SK-N-DZ (cell line): ENCODE data around the gene KDM4B.
"Not testable (repeated sequence)": the region's sequence is repeated elsewhere in the genome, so short reads cannot be mapped to it uniquely, and the experiment has no call there.

Experiments used
- DNase-seq: peaks from one replicate; pipeline ENCODE4 v3.0.0-alpha.2; 2015; ENCODE audit warnings: low spot score

Gene KDM4B

GRCh38 chr19:4967738-4968461 lies 1.0 kb upstream of the KDM4B start:
- DNase-seq, result no peak

GRCh38 chr19:4969292-4969771 lies 419 bp downstream of the KDM4B start:
- DNase-seq, result no peak

GRCh38 chr19:4969772-4970531 lies 1.0 kb downstream of the KDM4B start:
- DNase-seq, result no peak

GRCh38 chr19:4970558-4971423 lies 1.9 kb downstream of the KDM4B start:
- DNase-seq, result no peak

- no peak for DNase-seq
Observed at GRCh38 chr19:4971424-4971793, 2.5 kb downstream of the KDM4B start.

- no peak for DNase-seq
Observed at GRCh38 chr19:4971816-4972495, 3.0 kb downstream of the KDM4B start.

GRCh38 chr19:4972509-4973230 lies 3.8 kb downstream of the KDM4B start:
- DNase-seq, result no peak

- DNase-seq, result no peak
Observed at GRCh38 chr19:4974880-4975469, 6.1 kb downstream of the KDM4B start.

GRCh38 chr19:4975601-4976000 lies 6.7 kb downstream of the KDM4B start:
- DNase-seq, result not testable (repeated sequence)

GRCh38 chr19:4976401-4977298 lies 7.7 kb downstream of the KDM4B start:
- DNase-seq, result no peak

GRCh38 chr19:4977299-4978174 lies 8.6 kb downstream of the KDM4B start:
- DNase-seq, result no peak

GRCh38 chr19:4979211-4979807 lies 10.4 kb downstream of the KDM4B start:
- no peak for DNase-seq

GRCh38 chr19:4980067-4980466 lies 11.2 kb downstream of the KDM4B start:
- DNase-seq, result no peak

GRCh38 chr19:4980838-4981680 lies 12.1 kb downstream of the KDM4B start:
- no peak for DNase-seq

GRCh38 chr19:4981681-4981958 lies 12.7 kb downstream of the KDM4B start:
- DNase-seq, result no peak

- DNase-seq, result no peak
Observed at GRCh38 chr19:4983346-4984105, 14.6 kb downstream of the KDM4B start.

GRCh38 chr19:4984106-4984380 lies 15.1 kb downstream of the KDM4B start:
- no peak for DNase-seq
